ENCODE measurements around the gene HBG2.

- TF ChIP-seq POLR2AphosphoS5 (IDR thresholded peaks at IDR 0.05; ENCODE audit: low read depth) = no peak
- TF ChIP-seq JUNB (IDR thresholded peaks at IDR 0.05; ENCODE audit: unreplicated experiment) = no peak
- TF ChIP-seq CTCF (conservative IDR thresholded peaks at IDR 0.05; ENCODE audit: low read depth in 2 of 2) = peak; percentile 72 to 82
- TF ChIP-seq EZH2phosphoT487 (IDR thresholded peaks at IDR 0.05; ENCODE audit: unreplicated experiment) = no peak
Observed at GRCh38 chr11:5204787-5205186, 49.8 kb downstream of the HBG2 start.

Data from GM23338 (cell line).